Measurements from ENCODE around the gene DENND4C.

- TF ChIP-seq CTCF (IDR thresholded peaks at IDR 0.05) = no peak
- TF ChIP-seq ZFX (IDR thresholded peaks at IDR 0.05; ENCODE audit: borderline replicate concordance) = no peak
These were observed 79.8 kb downstream of the DENND4C start for GRCh38 chr9:19310246-19310645.

All from 22Rv1 (cell line).